Liver (tissue), 9 donors: ENCODE measurements around the gene CLIC3. TPM values are rescaled to one million over a fixed set of nuclear protein-coding genes. Genes with fewer than 3 reads are reported as not detected.

Experiments used
- DNase-seq: peaks from one replicate; pipeline ENCODE4 v3.0.0-alpha.2; 2017; ENCODE audit warnings: low spot score
- H3K27ac ChIP-seq, 2 donors: one replicate each; pipeline ENCODE4 v1.7.0; 2013; ENCODE audit warnings: inconsistent platforms in 2 of 2, low read length in 2 of 2, control low read depth in 1 of 2, low read depth in 1 of 2, mild to moderate bottlenecking in 1 of 2
- H3K27me3 ChIP-seq, 4 donors: one replicate each; pipeline versions ENCODE4 v1.6.1 to v1.7.0; 2013; ENCODE audit warnings: low read length in 3 of 4, inconsistent platforms in 1 of 4, mild to moderate bottlenecking in 1 of 4, moderate library complexity in 1 of 4; ENCODE audit not compliant: control insufficient read depth in 4 of 4, insufficient read depth in 4 of 4
- H3K36me3 ChIP-seq, 4 donors: one replicate each; pipeline versions ENCODE4 v1.6.1 to v1.7.0; 2013; ENCODE audit warnings: low read length in 3 of 4, mild to moderate bottlenecking in 3 of 4, low read depth in 1 of 4, moderate library complexity in 1 of 4; ENCODE audit not compliant: control insufficient read depth in 4 of 4, insufficient read depth in 3 of 4
- H3K4me1 ChIP-seq, 4 donors: one replicate each; pipeline versions ENCODE4 v1.6.1 to v1.7.0; 2013; ENCODE audit warnings: low read length in 3 of 4, mild to moderate bottlenecking in 3 of 4, moderate library complexity in 1 of 4; ENCODE audit not compliant: control insufficient read depth in 4 of 4, insufficient read depth in 4 of 4
- H3K4me3 ChIP-seq, 3 donors: one replicate each; pipeline versions ENCODE4 v1.6.1 to v1.7.0; 2013; ENCODE audit warnings: low read length in 3 of 3, control low read depth in 1 of 3, low read depth in 1 of 3, mild to moderate bottlenecking in 1 of 3
- H3K9ac ChIP-seq, 2 donors: one replicate each; pipeline ENCODE4 v1.7.0; 2013; ENCODE audit warnings: low read length in 2 of 2, mild to moderate bottlenecking in 2 of 2, moderate library complexity in 2 of 2, control low read depth in 1 of 2, low read depth in 1 of 2
- H3K9me3 ChIP-seq, 4 donors: one replicate each; pipeline versions ENCODE4 v1.6.1 to v1.7.0; 2013; ENCODE audit warnings: low read length in 3 of 4; ENCODE audit not compliant: control insufficient read depth in 4 of 4
- ATF3 ChIP-seq: IDR thresholded peaks from 2 replicates; pipeline ENCODE4 v1.6.1; 2016; ENCODE audit warnings: antibody characterized with exemption
- FOXA1 ChIP-seq: IDR thresholded peaks from 2 replicates; pipeline ENCODE4 v1.6.1; 2016; ENCODE audit warnings: antibody characterized with exemption
- FOXA2 ChIP-seq: IDR thresholded peaks from 2 replicates; pipeline ENCODE4 v1.6.1; 2016; ENCODE audit warnings: antibody characterized with exemption
- GABPA ChIP-seq, 2 donors: IDR thresholded peaks in 1 of 2; conservative IDR thresholded peaks in 1 of 2; 2 replicates each; pipeline ENCODE4 v1.6.1; 2016; ENCODE audit warnings: antibody characterized with exemption in 2 of 2, mild to moderate bottlenecking in 1 of 2, moderate library complexity in 1 of 2
- HNF4A ChIP-seq, 2 donors: conservative IDR thresholded peaks; 2 replicates each; pipeline ENCODE4 v1.6.1; 2016; ENCODE audit warnings: antibody characterized with exemption in 2 of 2, mild to moderate bottlenecking in 2 of 2
- HNF4G ChIP-seq: IDR thresholded peaks from 2 replicates; pipeline ENCODE4 v1.6.1; 2016; ENCODE audit warnings: antibody characterized with exemption
- JUND ChIP-seq, 2 donors: IDR thresholded peaks; 2 replicates each; pipeline ENCODE4 v1.6.1; 2016; ENCODE audit warnings: antibody characterized with exemption in 2 of 2
- MAX ChIP-seq: IDR thresholded peaks from 2 replicates; pipeline ENCODE4 v1.6.1; 2016; ENCODE audit warnings: antibody characterized with exemption
- RAD21 ChIP-seq, 2 donors: IDR thresholded peaks; 2 replicates each; pipeline ENCODE4 v1.6.1; 2016; ENCODE audit warnings: antibody characterized with exemption in 2 of 2, mild to moderate bottlenecking in 2 of 2
- REST ChIP-seq: IDR thresholded peaks from 2 replicates; pipeline ENCODE4 v1.6.1; 2016; ENCODE audit warnings: antibody characterized with exemption, mild to moderate bottlenecking
- RXRA ChIP-seq, 2 donors: IDR thresholded peaks; 2 replicates each; pipeline ENCODE4 v1.6.1; 2017 to 2018; ENCODE audit warnings: antibody characterized with exemption in 2 of 2, mild to moderate bottlenecking in 1 of 2
- SP1 ChIP-seq: IDR thresholded peaks from 2 replicates; pipeline ENCODE4 v1.6.1; 2018; ENCODE audit warnings: antibody characterized with exemption, mild to moderate bottlenecking
- TAF1 ChIP-seq: conservative IDR thresholded peaks from 2 replicates; pipeline ENCODE4 v1.6.1; 2016; ENCODE audit warnings: antibody characterized with exemption, mild to moderate bottlenecking
- WGBS: extraction: QIAGEN DNeasy Blood & Tissue Kit; methylation state at CpG from one replicate; pipeline ENCODE4 v1.1.7; 2013; 5-methylcytosine and 5-hydroxymethylcytosine counted together
- polyA plus RNA-seq, 2 donors: library from polyadenylated mRNA; stranded (reverse) in 1 of 2; unstranded in 1 of 2; fragments of 200-250 nt in 1 of 2; fragments of >200 nt in 1 of 2; fragmentation: Nextera tagmentation in 1 of 2; extraction: Ambion mirVana in 1 of 2; gene quantifications; one replicate each; pipeline versions ENCODE4 v1.2.1 to v1.2.3, GENCODE V29; 2013 to 2015
- total RNA-seq, 2 donors: library from RNA; depleted of rRNA; stranded (reverse); fragments of >200 nt; gene quantifications; one replicate each; pipeline ENCODE4 v1.2.3, GENCODE V29; 2014
- donor health status: healthy.
- donor health status: healthy.
- donor health status: healthy.
- donor health status: healthy.
- donor health status: healthy.

CLIC3 gene
- total and polyA plus RNA-seq, 4 donors: 0.33 to 0.83 (median 0.40) TPM

GRCh38 chr9:136990242-136990911 is 6.0 kb downstream of the CLIC3 start (continued):
- TF ChIP-seq TAF1: no peak
- no peak for TF ChIP-seq RAD21 (IDR thresholded peaks at IDR 0.05)
- TF ChIP-seq HNF4A (conservative IDR thresholded peaks at IDR 0.05): no peak

- no peaks in the 10 kb centered on the region for H3K9me3 ChIP-seq
- TF ChIP-seq ATF3 (no peak), HNF4A (conservative IDR thresholded peaks at IDR 0.05) (no peak), FOXA2 (no peak), GABPA (IDR thresholded peaks at IDR 0.05 in 1 of 2, conservative IDR thresholded peaks at IDR 0.05 in 1 of 2) (no peak), MAX (no peak), RAD21 (IDR thresholded peaks at IDR 0.05) (no peak), SP1 (no peak), REST (no peak), JUND (IDR thresholded peaks at IDR 0.05) (no peak)
- DNase-seq: no peak
- no peaks in the 10 kb centered on the region for H3K36me3 ChIP-seq
- peaks cover 0 to 6% (median 0%) of the 10 kb centered on the region in 4 donors for H3K27me3 ChIP-seq
- WGBS: 96% methylated on average over 4 of the region's 4 CpGs
- no peak overlapping the region for H3K4me3 ChIP-seq
- peaks cover 6 to 13% (median 8%) of the 10 kb centered on the region in 4 donors for H3K4me1 ChIP-seq
- no peak overlapping the region for H3K27ac ChIP-seq
- no peak overlapping the region for H3K9ac ChIP-seq
Observed at GRCh38 chr9:136988872-136989271, 7.5 kb downstream of the CLIC3 start.

GRCh38 chr9:136985853-136986252 is 10.5 kb downstream of the CLIC3 start:
- TF ChIP-seq HNF4G (no peak), FOXA1 (no peak), RXRA (IDR thresholded peaks at IDR 0.05) (no peak)
- no peak overlapping the region for H3K4me3 ChIP-seq
- H3K4me1 ChIP-seq: peaks cover 0 to 4% (median 1%) of the 10 kb centered on the region in 4 donors
- 31% methylated on average over 33 of the region's 33 CpGs for WGBS
- H3K36me3 ChIP-seq: no peaks in the 10 kb centered on the region
- peaks cover 0 to 6% (median under 1%) of the 10 kb centered on the region in 4 donors for H3K27me3 ChIP-seq
- no peak overlapping the region for H3K9ac ChIP-seq
- no peaks in the 10 kb centered on the region for H3K9me3 ChIP-seq
- no peak for DNase-seq
- no peak overlapping the region for H3K27ac ChIP-seq
